PFSK-1 (cell line): ENCODE data around the gene SLC12A4.

Experiments used
- FOXP2 ChIP-seq: optimal IDR thresholded peaks from 2 replicates; pipeline ENCODE3; 2011; ENCODE audit warnings: borderline replicate concordance, control low read depth, inconsistent platforms; ENCODE audit not compliant: insufficient read depth; ENCODE audit errors: extremely low read length, extremely low read depth
- POLR2AphosphoS5 ChIP-seq: IDR thresholded peaks from 2 replicates; pipeline ENCODE4 v1.6.1; 2012; ENCODE audit warnings: low read depth, mild to moderate bottlenecking, control low read depth, low read length, moderate library complexity
- SIN3A ChIP-seq: IDR thresholded peaks from 2 replicates; pipeline ENCODE4 v1.6.1; 2012; ENCODE audit warnings: mild to moderate bottlenecking, low read length, moderate library complexity, borderline replicate concordance; ENCODE audit not compliant: insufficient read depth
- TAF1 ChIP-seq: IDR thresholded peaks from 2 replicates; pipeline ENCODE4 v1.6.1; 2012; ENCODE audit warnings: low read length, control low read depth, borderline replicate concordance; ENCODE audit not compliant: insufficient read depth
- TF ChIP-seq, protein P1 (sequence below), 2 experiments: IDR thresholded peaks; 2 replicates each; pipeline versions ENCODE4 v1.6.1 to v1.8.0; 2011 to 2012; ENCODE audit warnings: low read depth in 2 of 2, low read length in 2 of 2, control low read depth in 1 of 2, inconsistent platforms in 1 of 2, mild to moderate bottlenecking in 1 of 2, moderate library complexity in 1 of 2; ENCODE audit not compliant: insufficient read depth in 1 of 2

SLC12A4 gene

DNA sequence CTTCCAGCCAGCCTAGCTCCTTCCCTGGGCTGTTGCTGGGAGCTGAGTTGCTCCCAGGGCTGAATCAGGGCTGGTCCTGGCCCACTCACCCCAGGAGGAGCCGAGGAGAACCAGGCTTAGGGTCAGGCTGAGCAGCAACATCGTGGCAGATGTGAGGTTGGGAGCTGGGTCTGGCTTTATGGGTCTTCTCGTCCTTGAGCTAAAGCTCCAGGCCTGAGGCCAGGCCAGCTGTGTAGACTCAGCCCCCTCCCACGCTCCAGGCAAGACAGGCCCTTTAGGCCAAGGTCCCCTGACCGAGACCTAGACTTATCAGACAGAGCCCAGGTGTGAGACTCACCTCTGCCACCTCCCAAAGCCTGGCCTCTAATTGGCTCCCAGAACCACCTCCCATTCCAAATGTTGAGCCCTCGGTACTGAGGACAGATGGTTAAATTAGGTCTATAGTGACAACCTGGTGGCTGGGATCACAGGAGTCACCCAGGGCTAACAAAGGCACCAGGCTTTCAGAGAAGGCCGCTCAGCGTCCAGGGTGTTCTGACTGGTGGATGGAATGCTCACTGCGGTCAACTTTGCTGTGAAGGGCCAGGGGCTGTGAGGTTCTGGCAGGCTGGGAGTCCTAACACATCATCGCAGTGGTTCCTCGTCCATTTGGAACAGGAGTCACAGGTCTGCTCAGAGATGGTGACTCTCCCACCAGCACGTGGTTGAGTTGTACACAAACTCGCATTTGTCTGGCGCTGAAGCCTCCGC, 36.5 kb downstream of the SLC12A4 start, which contains the start of gene CTRL:
TSS of gene CTRL (minus strand) at position 151 of the 750 bp plus-strand sequence. CDS start at position 141, 10 bp downstream.
- TF ChIP-seq FOXP2 (no peak), TAF1 (no peak), POLR2AphosphoS5 (no peak), SIN3A (no peak)
- TF ChIP-seq, protein P1, sequence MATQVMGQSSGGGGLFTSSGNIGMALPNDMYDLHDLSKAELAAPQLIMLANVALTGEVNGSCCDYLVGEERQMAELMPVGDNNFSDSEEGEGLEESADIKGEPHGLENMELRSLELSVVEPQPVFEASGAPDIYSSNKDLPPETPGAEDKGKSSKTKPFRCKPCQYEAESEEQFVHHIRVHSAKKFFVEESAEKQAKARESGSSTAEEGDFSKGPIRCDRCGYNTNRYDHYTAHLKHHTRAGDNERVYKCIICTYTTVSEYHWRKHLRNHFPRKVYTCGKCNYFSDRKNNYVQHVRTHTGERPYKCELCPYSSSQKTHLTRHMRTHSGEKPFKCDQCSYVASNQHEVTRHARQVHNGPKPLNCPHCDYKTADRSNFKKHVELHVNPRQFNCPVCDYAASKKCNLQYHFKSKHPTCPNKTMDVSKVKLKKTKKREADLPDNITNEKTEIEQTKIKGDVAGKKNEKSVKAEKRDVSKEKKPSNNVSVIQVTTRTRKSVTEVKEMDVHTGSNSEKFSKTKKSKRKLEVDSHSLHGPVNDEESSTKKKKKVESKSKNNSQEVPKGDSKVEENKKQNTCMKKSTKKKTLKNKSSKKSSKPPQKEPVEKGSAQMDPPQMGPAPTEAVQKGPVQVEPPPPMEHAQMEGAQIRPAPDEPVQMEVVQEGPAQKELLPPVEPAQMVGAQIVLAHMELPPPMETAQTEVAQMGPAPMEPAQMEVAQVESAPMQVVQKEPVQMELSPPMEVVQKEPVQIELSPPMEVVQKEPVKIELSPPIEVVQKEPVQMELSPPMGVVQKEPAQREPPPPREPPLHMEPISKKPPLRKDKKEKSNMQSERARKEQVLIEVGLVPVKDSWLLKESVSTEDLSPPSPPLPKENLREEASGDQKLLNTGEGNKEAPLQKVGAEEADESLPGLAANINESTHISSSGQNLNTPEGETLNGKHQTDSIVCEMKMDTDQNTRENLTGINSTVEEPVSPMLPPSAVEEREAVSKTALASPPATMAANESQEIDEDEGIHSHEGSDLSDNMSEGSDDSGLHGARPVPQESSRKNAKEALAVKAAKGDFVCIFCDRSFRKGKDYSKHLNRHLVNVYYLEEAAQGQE (IDR thresholded peaks at IDR 0.05; ENCODE audit: insufficient read depth in 1 of 2, low read depth in 2 of 2, low read length in 2 of 2): no peak

DNA sequence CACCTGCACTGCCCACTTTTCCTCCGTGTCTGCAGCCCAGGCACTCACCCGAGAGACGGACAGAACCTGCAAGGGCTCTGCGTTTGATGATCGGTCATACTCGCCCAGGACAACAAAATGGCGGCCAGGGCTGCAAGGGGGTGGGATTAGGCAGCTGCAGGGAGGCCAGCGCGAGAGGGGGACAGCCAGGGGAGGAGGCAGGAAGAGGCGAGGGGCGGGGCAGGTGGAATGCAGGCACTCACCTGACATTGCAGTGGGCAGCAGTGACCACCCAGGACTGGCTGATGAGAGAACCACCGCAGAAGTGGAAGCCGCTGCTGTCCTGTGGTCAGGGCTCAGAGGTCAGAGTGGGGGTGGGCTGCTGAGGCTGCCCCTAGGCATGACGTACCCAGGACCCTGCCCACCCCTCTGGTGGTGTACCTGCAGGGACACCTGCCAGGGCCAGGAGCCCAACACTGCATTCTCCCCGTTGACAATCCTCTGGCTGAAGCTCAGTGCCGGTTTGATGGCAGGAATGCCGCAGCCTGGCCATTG, 37.7 kb downstream of the SLC12A4 start:
- TF ChIP-seq FOXP2 (no peak), SIN3A (no peak), TAF1 (no peak), POLR2AphosphoS5 (no peak)
- TF ChIP-seq, protein P1 (IDR thresholded peaks at IDR 0.05; ENCODE audit: insufficient read depth in 1 of 2, low read depth in 2 of 2, low read length in 2 of 2): no peak

DNA sequence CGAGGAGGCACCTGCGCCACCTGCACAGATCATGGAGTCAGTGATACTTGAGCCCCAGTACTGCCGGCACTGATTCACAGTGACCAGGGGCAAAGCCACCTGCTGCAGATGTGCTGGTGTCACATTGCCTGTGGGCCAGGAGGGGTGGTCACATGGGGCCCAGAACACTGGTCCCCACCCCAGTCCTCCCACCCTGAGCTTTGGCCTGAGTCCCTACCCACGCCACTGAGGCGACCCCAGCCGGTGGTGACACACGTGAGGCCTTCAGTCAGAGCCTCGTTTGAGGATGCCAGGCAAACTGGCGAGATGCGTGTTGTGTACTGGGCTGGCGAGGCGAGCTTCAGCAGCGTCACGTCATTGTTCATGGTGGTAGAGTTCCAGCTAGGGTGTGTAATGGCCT, 38.2 kb downstream of the SLC12A4 start:
- TF ChIP-seq TAF1 (no peak), FOXP2 (no peak), SIN3A (no peak), POLR2AphosphoS5 (no peak)
- TF ChIP-seq, protein P1 (IDR thresholded peaks at IDR 0.05; ENCODE audit: insufficient read depth in 1 of 2, low read depth in 2 of 2, low read length in 2 of 2): no peak

DNA sequence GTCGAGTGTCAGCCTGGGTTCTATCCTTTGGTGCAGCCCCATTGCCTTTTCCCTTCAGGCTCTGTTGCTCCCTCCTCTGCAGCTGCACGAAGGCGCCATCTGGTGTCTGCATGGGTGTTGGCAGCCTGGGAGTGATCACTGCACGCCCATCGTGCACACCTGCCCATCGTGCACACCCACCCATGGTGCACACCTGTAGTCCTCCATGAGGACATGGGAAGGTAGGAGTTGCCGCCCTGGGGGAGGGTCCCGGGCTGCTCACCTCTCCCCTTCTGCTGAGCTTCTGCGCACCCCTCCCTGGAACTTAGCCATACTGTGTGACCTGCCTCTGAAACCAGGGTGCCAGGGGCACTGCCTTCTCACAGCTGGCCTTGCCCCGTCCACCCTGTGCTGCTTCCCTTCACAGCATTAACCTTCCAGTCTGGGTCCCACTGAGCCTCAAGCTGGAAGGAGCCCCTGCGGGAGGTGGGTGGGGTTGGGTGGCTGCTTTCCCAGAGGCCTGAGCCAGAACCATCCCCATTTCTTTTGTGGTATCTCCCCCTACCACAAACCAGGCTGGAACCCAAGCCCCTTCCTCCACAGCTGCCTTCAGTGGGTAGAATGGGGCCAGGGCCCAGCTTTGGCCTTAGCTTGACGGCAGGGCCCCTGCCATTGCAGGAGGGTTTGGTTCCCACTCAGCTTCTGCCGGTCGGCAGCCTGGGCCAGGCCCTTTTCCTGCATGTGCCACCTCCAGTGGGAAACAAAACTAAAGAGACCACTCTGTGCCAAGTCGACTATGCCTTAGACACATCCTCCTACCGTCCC, 39.7 kb downstream of the SLC12A4 start:
- peak; percentile 43 for TF ChIP-seq FOXP2
- TF ChIP-seq, protein P1 (IDR thresholded peaks at IDR 0.05; ENCODE audit: insufficient read depth in 1 of 2, low read depth in 2 of 2, low read length in 2 of 2): no peak
